Skeletal muscle satellite cell (primary cell): ENCODE measurements around the gene SGMS1.

Experiments
- H3K27me3 ChIP-seq: 2 replicates; pipeline ENCODE4 v1.7.0; 2013; ENCODE audit warnings: low read length; ENCODE audit not compliant: control insufficient read depth, insufficient read depth
- H3K36me3 ChIP-seq: 2 replicates; pipeline ENCODE4 v1.7.0; 2013; ENCODE audit warnings: mild to moderate bottlenecking, control low read depth, low read length; ENCODE audit not compliant: insufficient read depth
- H3K4me1 ChIP-seq: 2 replicates; pipeline ENCODE4 v1.7.0; 2013; ENCODE audit warnings: low read length; ENCODE audit not compliant: control insufficient read depth, insufficient read depth
- H3K4me2 ChIP-seq: 2 replicates; pipeline ENCODE4 v1.7.0; 2013; ENCODE audit warnings: mild to moderate bottlenecking, low read length
- H3K4me3 ChIP-seq: 2 replicates; pipeline ENCODE4 v1.7.0; 2013; ENCODE audit warnings: low read length
- H3K9ac ChIP-seq: 2 replicates; pipeline ENCODE4 v1.7.0; 2013; ENCODE audit warnings: mild to moderate bottlenecking, low read depth, low read length, moderate library complexity
- H3K9me3 ChIP-seq: replicated peaks from 2 replicates; pipeline ENCODE4 v1.7.0; 2013; ENCODE audit warnings: mild to moderate bottlenecking, control low read depth, low read length

SGMS1 gene

GRCh38 chr10:50480054-50481007 is 143.4 kb downstream of the SGMS1 start:
- H3K4me1 ChIP-seq: no peaks in the 10 kb centered on the region
- no peak overlapping the region for H3K4me2 ChIP-seq
- no peaks in the 10 kb centered on the region for H3K27me3 ChIP-seq
- no peak overlapping the region for H3K9ac ChIP-seq
- no peaks in the 10 kb centered on the region for H3K9me3 ChIP-seq
- H3K36me3 ChIP-seq: no peaks in the 10 kb centered on the region
- H3K4me3 ChIP-seq: no peak overlapping the region

DNA sequence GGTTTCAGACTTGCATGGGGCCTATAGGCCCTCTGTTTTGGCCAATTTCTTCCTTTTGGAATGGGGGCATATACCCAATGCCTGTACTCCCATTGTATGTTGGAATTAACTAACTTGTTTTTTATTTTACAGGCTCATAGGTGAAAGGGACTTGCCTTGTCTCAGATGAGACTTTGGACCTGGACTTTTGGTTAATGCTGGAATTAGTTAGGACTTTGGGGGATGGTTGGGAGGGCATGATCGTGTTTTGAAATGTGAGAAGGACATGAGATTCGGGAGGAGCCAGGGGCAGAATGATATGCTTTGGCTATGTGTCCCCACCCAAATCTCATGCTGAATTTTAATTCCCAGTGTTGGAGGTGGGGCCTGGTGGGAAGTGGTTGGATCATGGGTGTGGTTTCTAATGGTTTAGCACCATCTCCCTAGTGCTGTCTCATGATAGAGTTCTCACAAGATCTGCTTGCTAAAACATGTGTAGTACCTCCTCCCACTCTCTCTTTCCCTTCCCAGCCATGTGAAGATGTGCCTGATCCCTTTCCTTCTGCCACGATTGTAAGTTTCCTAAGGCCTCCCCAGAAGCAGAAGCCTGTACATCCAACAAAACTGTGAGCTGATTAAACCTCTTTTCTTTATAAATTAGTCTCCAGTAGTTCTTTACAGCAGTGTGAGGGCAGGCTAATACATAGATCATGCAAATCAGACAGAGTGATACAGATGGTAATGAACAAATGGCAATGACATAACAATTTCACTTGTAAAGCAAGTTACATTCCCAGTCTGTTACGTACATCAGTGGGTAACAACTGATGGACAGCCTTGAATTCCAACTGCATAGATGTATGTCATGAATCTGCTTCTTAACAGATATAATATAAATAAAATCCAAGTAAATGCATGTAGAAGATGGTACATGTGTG is 146.2 kb downstream of the SGMS1 start:
- no peaks in the 10 kb centered on the region for H3K4me1 ChIP-seq
- no peaks in the 10 kb centered on the region for H3K9me3 ChIP-seq
- H3K27me3 ChIP-seq: no peaks in the 10 kb centered on the region
- H3K4me3 ChIP-seq: no peak overlapping the region
- H3K9ac ChIP-seq: no peak overlapping the region
- no peak overlapping the region for H3K4me2 ChIP-seq
- H3K36me3 ChIP-seq: no peaks in the 10 kb centered on the region

DNA sequence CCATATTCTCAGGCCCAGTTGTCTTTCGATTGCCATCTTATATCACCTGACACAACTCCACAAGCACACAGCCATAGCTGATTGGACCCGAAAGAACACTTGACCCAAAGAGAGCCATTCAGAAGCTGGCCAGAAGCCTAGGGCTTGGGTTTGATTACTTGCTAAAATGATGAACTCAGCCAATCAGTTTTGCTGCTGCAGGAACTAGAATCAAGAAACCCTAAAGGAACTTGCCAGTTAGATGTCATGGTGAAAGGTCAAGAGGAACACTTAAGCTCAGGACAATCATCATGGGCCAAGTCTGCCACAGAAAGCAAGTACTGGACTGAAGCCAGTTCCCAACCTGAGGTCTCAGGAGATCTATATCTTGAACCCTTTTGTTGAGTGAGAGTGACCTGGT is 150.0 kb downstream of the SGMS1 start:
- H3K4me1 ChIP-seq: peaks cover 9% of the 10 kb centered on the region
- H3K4me3 ChIP-seq: no peak overlapping the region
- no peak overlapping the region for H3K9ac ChIP-seq
- H3K27me3 ChIP-seq: no peaks in the 10 kb centered on the region
- H3K4me2 ChIP-seq: no peak overlapping the region
- no peaks in the 10 kb centered on the region for H3K36me3 ChIP-seq
- H3K9me3 ChIP-seq: no peaks in the 10 kb centered on the region

GRCh38 chr10:50472914-50473313 is 150.8 kb downstream of the SGMS1 start:
- H3K4me2 ChIP-seq: no peak overlapping the region
- no peak overlapping the region for H3K9ac ChIP-seq
- H3K4me3 ChIP-seq: no peak overlapping the region
- no peaks in the 10 kb centered on the region for H3K27me3 ChIP-seq
- no peaks in the 10 kb centered on the region for H3K9me3 ChIP-seq
- H3K4me1 ChIP-seq: peaks cover 9% of the 10 kb centered on the region
- no peaks in the 10 kb centered on the region for H3K36me3 ChIP-seq

DNA sequence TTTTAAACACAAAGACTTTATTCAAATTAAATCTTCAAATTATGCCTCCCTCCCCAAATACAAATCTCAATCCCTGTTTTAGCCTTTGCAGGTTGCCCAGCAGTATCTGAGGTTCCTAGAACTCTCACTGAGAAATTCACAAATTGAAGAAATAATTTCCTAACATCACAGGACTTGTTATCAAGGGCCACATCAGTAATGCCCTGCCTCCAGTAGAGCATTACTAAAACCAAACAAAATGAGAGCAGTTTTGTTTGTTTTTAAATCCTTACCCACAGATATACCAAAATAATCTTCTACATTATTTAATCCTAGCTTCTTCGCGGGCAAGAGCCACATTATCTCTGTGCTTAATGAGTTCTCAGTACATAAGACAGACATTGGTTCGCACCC is 152.2 kb downstream of the SGMS1 start:
- H3K4me1 ChIP-seq: peaks cover 9% of the 10 kb centered on the region

DNA sequence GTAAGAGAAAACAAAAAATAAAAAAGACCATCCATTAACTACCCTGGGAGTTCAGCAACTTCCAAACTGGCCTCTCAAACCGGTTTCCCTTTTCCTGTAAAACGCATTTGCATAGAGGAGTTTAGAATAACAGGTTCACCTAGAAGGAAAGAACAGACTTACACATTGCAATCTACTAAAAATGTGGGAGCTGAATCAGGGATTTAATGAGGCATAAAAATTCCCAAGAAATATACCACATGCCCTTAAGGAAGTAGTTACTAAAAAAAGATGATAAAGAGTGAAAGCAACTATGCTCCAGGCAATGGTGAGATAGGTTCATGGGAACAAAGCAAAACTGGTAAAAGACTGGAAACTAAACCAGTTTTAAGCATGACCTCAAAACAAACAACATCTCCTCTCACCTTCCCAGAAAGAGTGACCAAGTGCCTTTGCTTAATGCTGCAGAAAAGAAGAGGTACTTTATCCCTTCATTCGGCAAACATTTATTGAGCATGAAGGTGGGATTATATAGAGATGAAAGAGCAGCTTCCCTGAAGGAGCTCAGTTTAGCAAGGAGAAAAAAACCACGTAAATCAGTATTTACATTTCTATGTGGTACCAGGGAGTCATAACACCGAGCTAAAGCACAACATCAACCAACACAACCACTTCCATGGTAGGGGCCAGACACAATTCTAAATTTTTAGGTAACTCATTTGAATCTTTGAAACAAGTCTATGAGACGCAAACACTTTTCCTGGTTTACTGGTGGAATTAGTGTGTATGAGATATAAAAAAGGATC is 152.8 kb downstream of the SGMS1 start:
- no peaks in the 10 kb centered on the region for H3K27me3 ChIP-seq
- H3K9ac ChIP-seq: no peak overlapping the region
- peaks cover 9% of the 10 kb centered on the region for H3K4me1 ChIP-seq
- no peaks in the 10 kb centered on the region for H3K36me3 ChIP-seq
- H3K4me2 ChIP-seq: no peak overlapping the region
- no peaks in the 10 kb centered on the region for H3K9me3 ChIP-seq
- no peak overlapping the region for H3K4me3 ChIP-seq

More for the DNA sequence above, 152.2 kb downstream of the SGMS1 start:
- Histone ChIP-seq H3K4me3 (no peak overlapping the region), H3K9ac (no peak overlapping the region), H3K27me3 (no peaks in the 10 kb centered on the region), H3K36me3 (no peaks in the 10 kb centered on the region), H3K4me2 (no peak overlapping the region), H3K9me3 (no peaks in the 10 kb centered on the region)

DNA sequence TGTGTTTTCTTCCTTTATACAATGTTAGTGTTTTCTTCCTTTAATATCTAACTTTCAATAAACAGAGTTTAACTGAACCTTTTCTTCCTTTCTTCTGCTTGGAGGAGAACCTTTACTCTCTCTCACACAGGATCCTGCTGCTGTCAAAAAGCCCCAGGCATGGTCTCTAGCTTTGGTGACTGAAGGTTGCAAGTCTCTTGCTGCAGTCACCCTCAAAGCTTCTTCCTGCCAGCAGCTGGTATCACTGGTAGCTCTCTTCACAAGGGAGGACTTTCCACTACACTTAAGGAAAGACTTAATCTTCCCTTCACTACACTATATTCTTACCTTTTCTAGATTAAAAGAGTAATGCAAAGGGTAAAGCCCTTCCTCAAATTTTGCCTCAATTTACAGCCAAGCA is 153.4 kb downstream of the SGMS1 start:
- Histone ChIP-seq H3K9ac (no peak overlapping the region), H3K27me3 (no peaks in the 10 kb centered on the region), H3K9me3 (no peaks in the 10 kb centered on the region), H3K4me2 (no peak overlapping the region), H3K4me1 (peaks cover 9% of the 10 kb centered on the region), H3K36me3 (no peaks in the 10 kb centered on the region), H3K4me3 (no peak overlapping the region)

DNA sequence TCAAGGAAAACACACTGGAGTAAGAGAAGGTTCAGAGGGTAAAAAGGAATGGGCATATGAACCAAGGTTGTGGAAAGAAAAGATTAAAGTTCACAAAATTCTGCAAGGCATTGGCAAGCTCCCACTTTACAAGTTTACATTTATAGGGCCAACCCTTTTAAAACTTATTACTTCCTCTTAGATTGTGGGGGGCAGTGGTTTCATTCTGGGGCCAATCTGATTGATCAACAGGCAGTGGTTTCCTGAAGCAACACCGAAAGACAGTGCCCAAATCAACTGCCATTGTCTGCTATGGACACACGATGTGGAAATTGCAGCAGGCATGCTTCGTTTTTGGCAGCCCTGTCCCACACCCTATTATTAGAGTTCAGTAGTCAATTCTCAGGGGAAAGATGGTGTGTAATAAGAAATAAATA is 154.0 kb downstream of the SGMS1 start:
- Histone ChIP-seq H3K9ac (no peak overlapping the region), H3K36me3 (no peaks in the 10 kb centered on the region), H3K4me1 (peaks cover 9% of the 10 kb centered on the region), H3K4me2 (peak overlapping the region; percentile 18), H3K27me3 (no peaks in the 10 kb centered on the region), H3K9me3 (no peaks in the 10 kb centered on the region), H3K4me3 (no peak overlapping the region)

GRCh38 chr10:50469288-50469687 is 154.5 kb downstream of the SGMS1 start:
- no peaks in the 10 kb centered on the region for H3K27me3 ChIP-seq
- H3K9me3 ChIP-seq: no peaks in the 10 kb centered on the region
- no peak overlapping the region for H3K9ac ChIP-seq
- no peaks in the 10 kb centered on the region for H3K36me3 ChIP-seq
- H3K4me3 ChIP-seq: no peak overlapping the region
- peaks cover 9% of the 10 kb centered on the region for H3K4me1 ChIP-seq
- H3K4me2 ChIP-seq: peak overlapping the region; percentile 18

DNA sequence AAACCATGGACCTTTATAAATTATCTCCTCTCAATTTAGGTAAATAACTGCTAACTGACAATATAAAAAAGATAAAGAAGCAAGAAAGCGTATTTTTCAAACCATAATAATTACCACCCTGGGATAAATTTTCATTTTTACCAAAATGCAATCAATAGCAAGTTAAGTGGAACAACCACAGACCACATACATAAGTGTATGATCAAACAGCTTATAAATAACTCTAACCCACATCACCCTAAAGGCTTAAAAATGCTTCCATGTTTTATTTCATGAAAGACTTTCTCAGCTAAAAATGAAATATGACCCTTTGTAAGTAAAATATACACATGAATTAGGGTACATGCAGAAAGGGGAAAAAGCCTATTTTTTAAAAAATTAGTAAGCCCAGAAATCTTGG is 156.5 kb downstream of the SGMS1 start:
- Histone ChIP-seq H3K4me2 (no peak overlapping the region), H3K9me3 (no peaks in the 10 kb centered on the region), H3K9ac (no peak overlapping the region), H3K27me3 (no peaks in the 10 kb centered on the region), H3K4me1 (peaks cover 9% of the 10 kb centered on the region), H3K36me3 (no peaks in the 10 kb centered on the region), H3K4me3 (no peak overlapping the region)

GRCh38 chr10:50464004-50464409 is 159.7 kb downstream of the SGMS1 start:
- Histone ChIP-seq H3K36me3 (peaks cover 4% of the 10 kb centered on the region), H3K27me3 (no peaks in the 10 kb centered on the region), H3K9ac (no peak overlapping the region), H3K4me2 (no peak overlapping the region), H3K4me3 (no peak overlapping the region), H3K4me1 (no peaks in the 10 kb centered on the region), H3K9me3 (no peaks in the 10 kb centered on the region)
